ENCODE results near the gene HSD17B12. TPM values are rescaled to one million over a fixed set of nuclear protein-coding genes. Genes with fewer than 3 reads are reported as not detected.
A peak's percentile ranks its signal among the peaks of the same experiment; 100 is the strongest.

The HSD17B12 gene
- polyA plus RNA-seq, 3 donors = 13.3 to 35.5 (median 30.4) TPM

DNA sequence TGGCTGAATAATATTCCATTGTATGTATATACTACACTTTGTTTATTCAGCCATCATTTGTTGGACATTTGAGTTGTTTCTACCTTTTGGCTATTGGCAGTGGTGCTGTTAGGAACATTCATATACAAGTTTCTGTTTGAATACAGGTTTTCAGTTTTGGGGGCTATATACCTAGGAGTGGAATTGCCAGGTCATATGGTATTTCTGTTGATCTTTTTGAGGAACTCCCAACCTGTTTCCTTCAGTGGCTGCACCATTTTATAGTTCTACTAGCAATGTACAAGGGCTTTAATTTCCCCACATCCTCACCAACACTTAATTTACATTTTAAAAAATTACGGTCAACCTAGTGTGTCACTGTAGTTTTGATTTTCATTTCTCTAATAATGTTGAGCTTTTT, 54.6 kb downstream of the HSD17B12 start:
- Histone ChIP-seq H4K20me1 (ENCODE audit: insufficient read depth, low read length) (no peaks in the 10 kb centered on the region), H3K27me3 (ENCODE audit: control insufficient read depth in 2 of 2, insufficient read depth in 2 of 2, low read length in 2 of 2) (no peaks in the 10 kb centered on the region), H2AFZ (ENCODE audit: insufficient read depth, low read depth, low read length, poor library complexity, severe bottlenecking) (no peak overlapping the region), H3K9me3 (replicated peaks in 1 of 2; ENCODE audit: control insufficient read depth in 1 of 2, insufficient read depth in 1 of 2, low read length in 2 of 2) (no peaks in the 10 kb centered on the region), H3K4me1 (ENCODE audit: control insufficient read depth in 1 of 2, insufficient read depth in 2 of 2, low read length in 2 of 2) (peaks cover 12 to 20% of the 10 kb centered on the region in 2 donors), H3K4me3 (replicated peaks in 1 of 3; ENCODE audit: low read depth in 2 of 3, low read length in 3 of 3) (no peak overlapping the region), H3K36me3 (replicated peaks in 1 of 2; ENCODE audit: control insufficient read depth in 1 of 2, insufficient read depth in 2 of 2, low read length in 2 of 2) (peaks cover 3 to 14% of the 10 kb centered on the region in 2 donors), H3K4me2 (replicated peaks; ENCODE audit: extremely low read depth, low read length, poor library complexity, severe bottlenecking) (no peak overlapping the region), H3K79me2 (ENCODE audit: insufficient read depth, low read length) (peaks cover 9% of the 10 kb centered on the region), H3K27ac (ENCODE audit: low read depth in 1 of 2, low read length in 2 of 2) (no peak overlapping the region), H3K9ac (ENCODE audit: insufficient read depth, low read length, poor library complexity, severe bottlenecking) (no peak overlapping the region)
- no peak for DNase-seq
- no peaks in the 10 kb centered on the region for H3K27me3 Mint-ChIP-seq (ENCODE audit: low read depth in 3 of 3)
- WGBS (ENCODE audit: insufficient coverage) = no CpG with 5 or more reads among the region's 1 CpG
- peaks cover 20 to 30% of the 10 kb centered on the region in 2 donors for H3K36me3 Mint-ChIP-seq
- no peak overlapping the region for H3K27ac Mint-ChIP-seq
- intact Hi-C loops (cut with micrococcal nuclease) = no loop called here
- H3K9me3 Mint-ChIP-seq = peaks cover 0 to 6% (median 0%) of the 10 kb centered on the region in 7 donors
- H3K4me1 Mint-ChIP-seq = peaks cover 25% of the 10 kb centered on the region
- H3K4me3 Mint-ChIP-seq = no peak overlapping the region
- TF ChIP-seq, protein P1, sequence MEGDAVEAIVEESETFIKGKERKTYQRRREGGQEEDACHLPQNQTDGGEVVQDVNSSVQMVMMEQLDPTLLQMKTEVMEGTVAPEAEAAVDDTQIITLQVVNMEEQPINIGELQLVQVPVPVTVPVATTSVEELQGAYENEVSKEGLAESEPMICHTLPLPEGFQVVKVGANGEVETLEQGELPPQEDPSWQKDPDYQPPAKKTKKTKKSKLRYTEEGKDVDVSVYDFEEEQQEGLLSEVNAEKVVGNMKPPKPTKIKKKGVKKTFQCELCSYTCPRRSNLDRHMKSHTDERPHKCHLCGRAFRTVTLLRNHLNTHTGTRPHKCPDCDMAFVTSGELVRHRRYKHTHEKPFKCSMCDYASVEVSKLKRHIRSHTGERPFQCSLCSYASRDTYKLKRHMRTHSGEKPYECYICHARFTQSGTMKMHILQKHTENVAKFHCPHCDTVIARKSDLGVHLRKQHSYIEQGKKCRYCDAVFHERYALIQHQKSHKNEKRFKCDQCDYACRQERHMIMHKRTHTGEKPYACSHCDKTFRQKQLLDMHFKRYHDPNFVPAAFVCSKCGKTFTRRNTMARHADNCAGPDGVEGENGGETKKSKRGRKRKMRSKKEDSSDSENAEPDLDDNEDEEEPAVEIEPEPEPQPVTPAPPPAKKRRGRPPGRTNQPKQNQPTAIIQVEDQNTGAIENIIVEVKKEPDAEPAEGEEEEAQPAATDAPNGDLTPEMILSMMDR (IDR thresholded peaks at IDR 0.05) = no peak

DNA sequence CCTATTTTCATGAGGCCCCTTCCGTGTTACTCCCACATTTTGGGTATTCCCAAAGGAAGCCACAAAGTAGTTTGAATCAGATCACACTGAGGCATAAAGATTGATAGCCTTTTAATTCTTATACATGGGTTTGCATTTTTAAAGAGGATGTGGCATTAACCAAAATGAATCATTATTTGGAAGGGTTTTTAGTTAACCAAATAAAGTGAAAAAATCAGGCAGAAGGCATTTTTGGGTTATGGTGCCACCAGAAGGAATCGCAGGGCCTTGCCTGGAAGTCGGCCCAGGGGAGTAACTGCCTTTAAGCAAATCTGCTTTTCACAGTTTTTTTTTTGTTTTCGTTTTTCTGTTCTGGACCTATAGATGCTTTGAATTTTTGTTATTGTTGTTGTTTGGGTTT, 55.4 kb downstream of the HSD17B12 start:
- Histone ChIP-seq H3K9ac (ENCODE audit: insufficient read depth, low read length, poor library complexity, severe bottlenecking) (no peak overlapping the region), H3K79me2 (ENCODE audit: insufficient read depth, low read length) (peaks cover 9% of the 10 kb centered on the region), H2AFZ (ENCODE audit: insufficient read depth, low read depth, low read length, poor library complexity, severe bottlenecking) (no peak overlapping the region), H3K36me3 (replicated peaks in 1 of 2; ENCODE audit: control insufficient read depth in 1 of 2, insufficient read depth in 2 of 2, low read length in 2 of 2) (peaks cover 3 to 14% of the 10 kb centered on the region in 2 donors), H3K4me3 (replicated peaks in 1 of 3; ENCODE audit: low read depth in 2 of 3, low read length in 3 of 3) (no peak overlapping the region), H4K20me1 (ENCODE audit: insufficient read depth, low read length) (no peaks in the 10 kb centered on the region), H3K4me2 (replicated peaks; ENCODE audit: extremely low read depth, low read length, poor library complexity, severe bottlenecking) (no peak overlapping the region), H3K27ac (ENCODE audit: low read depth in 1 of 2, low read length in 2 of 2) (no peak overlapping the region), H3K27me3 (ENCODE audit: control insufficient read depth in 2 of 2, insufficient read depth in 2 of 2, low read length in 2 of 2) (no peaks in the 10 kb centered on the region), H3K4me1 (ENCODE audit: control insufficient read depth in 1 of 2, insufficient read depth in 2 of 2, low read length in 2 of 2) (peaks cover 12 to 20% of the 10 kb centered on the region in 2 donors), H3K9me3 (replicated peaks in 1 of 2; ENCODE audit: control insufficient read depth in 1 of 2, insufficient read depth in 1 of 2, low read length in 2 of 2) (no peaks in the 10 kb centered on the region)
- 50% methylated on average over 1 of the region's 4 CpGs for WGBS (ENCODE audit: insufficient coverage)
- H3K4me3 Mint-ChIP-seq = no peak overlapping the region
- intact Hi-C loops (cut with micrococcal nuclease) = no loop called here
- H3K9me3 Mint-ChIP-seq = peaks cover 0 to 5% (median 0%) of the 10 kb centered on the region in 7 donors
- H3K36me3 Mint-ChIP-seq = peaks cover 20 to 30% of the 10 kb centered on the region in 2 donors
- H3K4me1 Mint-ChIP-seq = peaks cover 25% of the 10 kb centered on the region
- peak overlapping the region in 3 of 7 donors; percentile 16 to 72 (median 38) for H3K27ac Mint-ChIP-seq
- DNase-seq = no peak
- TF ChIP-seq, protein P1 (IDR thresholded peaks at IDR 0.05) = no peak
- H3K27me3 Mint-ChIP-seq (ENCODE audit: low read depth in 3 of 3) = no peaks in the 10 kb centered on the region
